RWPE1 (cell line): ENCODE measurements around the gene PRMT5.
"Not testable (repeated sequence)": the region's sequence is repeated elsewhere in the genome, so short reads cannot be mapped to it uniquely, and the experiment has no call there.

Source experiments
- CTCF ChIA-PET: fragments of 350-600 bp; sonication (Branson Sonifier 250); formaldehyde crosslinking; extraction: SDS; loops from one replicate; lab custom pipeline; 2021; lab: Yijun Ruan, JAX
- POLR2A ChIA-PET: fragments of 400-600 bp; formaldehyde crosslinking; extraction: SDS; loops from one replicate; lab custom pipeline; 2020; ENCODE audit warnings: antibody characterized with exemption; ENCODE audit not compliant: low non-redundant PET; lab: Yijun Ruan, JAX
- DNase-seq: peaks from one replicate; pipeline ENCODE4 v3.0.0; 2012; ENCODE audit warnings: low spot score
- H3K27ac ChIP-seq: fragments of 450-650 bp; 2 replicates; pipeline ENCODE4 v1.5.1; 2017
- CTCF ChIP-seq: fragments of 450-650 bp; conservative IDR thresholded peaks from 2 replicates; pipeline ENCODE4 v1.5.1; 2017; ENCODE audit warnings: low read depth, mild to moderate bottlenecking

Gene PRMT5

GRCh38 chr14:22962061-22962676 lies 33.0 kb upstream of the PRMT5 start:
- CTCF ChIA-PET = no interaction called here
- DNase-seq = no peak
- H3K27ac ChIP-seq = no peak overlapping the region
- POLR2A ChIA-PET = no interaction called here
- no peak for TF ChIP-seq CTCF

GRCh38 chr14:22955702-22956569 lies 26.8 kb upstream of the PRMT5 start:
- ChIA-PET CTCF (interaction anchor here (0.6 to 1.3 kb wide), 5 partner anchors 29 to 113 kb away, joined by 3 to 4 read pairs (median 3); no protein-coding TSS in a partner anchor), POLR2A (interaction anchor here (0.5 to 1.1 kb wide), 2 partner anchors 26 to 46 kb away, joined by 5 to 10 read pairs; no protein-coding TSS in a partner anchor)
- peak overlapping the region; percentile 98 for H3K27ac ChIP-seq
- no peak for DNase-seq
- TF ChIP-seq CTCF = no peak

GRCh38 chr14:22952418-22952817 lies 23.2 kb upstream of the PRMT5 start:
- H3K27ac ChIP-seq = no peak overlapping the region
- no peak for DNase-seq
- POLR2A ChIA-PET = no interaction called here
- CTCF ChIA-PET = no interaction called here
- no peak for TF ChIP-seq CTCF

- H3K27ac ChIP-seq = peak overlapping the region; percentile 41
- CTCF ChIA-PET = interaction anchor here (0.6 kb wide), 1 partner anchor 44 kb away, joined by 3 read pairs; no protein-coding TSS in a partner anchor
- POLR2A ChIA-PET, DNase-seq: not testable (repeated sequence)
Observed at GRCh38 chr14:22951795-22952194, 22.6 kb upstream of the PRMT5 start.

GRCh38 chr14:22945642-22946041 lies 16.5 kb upstream of the PRMT5 start:
- ChIA-PET CTCF (interaction anchor here (0.7 kb wide), 1 partner anchor 13 kb away, joined by 3 read pairs; no protein-coding TSS in a partner anchor), POLR2A (interaction anchor here (0.5 to 0.7 kb wide), 2 partner anchors 15 to 31 kb away, joined by 3 to 5 read pairs; no protein-coding TSS in a partner anchor)
- no peak for TF ChIP-seq CTCF
- H3K27ac ChIP-seq = peak overlapping the region; percentile 31; the same call in 1 of the 2 replicates
- no peak for DNase-seq

- no peak for DNase-seq
- POLR2A ChIA-PET = no interaction called here
- TF ChIP-seq CTCF = no peak
- CTCF ChIA-PET = interaction anchor here (0.6 to 0.7 kb wide), 3 partner anchors 44 to 383 kb away, joined by 3 to 6 read pairs (median 4); no protein-coding TSS in a partner anchor
- H3K27ac ChIP-seq = no peak overlapping the region
Observed at GRCh38 chr14:22939684-22940083, 10.5 kb upstream of the PRMT5 start.
